ENCODE data around the gene DNAH10. TPM values are rescaled to one million over a fixed set of nuclear protein-coding genes. Genes with fewer than 3 reads are reported as not detected.

The DNAH10 gene
- not detected for total RNA-seq

DNA sequence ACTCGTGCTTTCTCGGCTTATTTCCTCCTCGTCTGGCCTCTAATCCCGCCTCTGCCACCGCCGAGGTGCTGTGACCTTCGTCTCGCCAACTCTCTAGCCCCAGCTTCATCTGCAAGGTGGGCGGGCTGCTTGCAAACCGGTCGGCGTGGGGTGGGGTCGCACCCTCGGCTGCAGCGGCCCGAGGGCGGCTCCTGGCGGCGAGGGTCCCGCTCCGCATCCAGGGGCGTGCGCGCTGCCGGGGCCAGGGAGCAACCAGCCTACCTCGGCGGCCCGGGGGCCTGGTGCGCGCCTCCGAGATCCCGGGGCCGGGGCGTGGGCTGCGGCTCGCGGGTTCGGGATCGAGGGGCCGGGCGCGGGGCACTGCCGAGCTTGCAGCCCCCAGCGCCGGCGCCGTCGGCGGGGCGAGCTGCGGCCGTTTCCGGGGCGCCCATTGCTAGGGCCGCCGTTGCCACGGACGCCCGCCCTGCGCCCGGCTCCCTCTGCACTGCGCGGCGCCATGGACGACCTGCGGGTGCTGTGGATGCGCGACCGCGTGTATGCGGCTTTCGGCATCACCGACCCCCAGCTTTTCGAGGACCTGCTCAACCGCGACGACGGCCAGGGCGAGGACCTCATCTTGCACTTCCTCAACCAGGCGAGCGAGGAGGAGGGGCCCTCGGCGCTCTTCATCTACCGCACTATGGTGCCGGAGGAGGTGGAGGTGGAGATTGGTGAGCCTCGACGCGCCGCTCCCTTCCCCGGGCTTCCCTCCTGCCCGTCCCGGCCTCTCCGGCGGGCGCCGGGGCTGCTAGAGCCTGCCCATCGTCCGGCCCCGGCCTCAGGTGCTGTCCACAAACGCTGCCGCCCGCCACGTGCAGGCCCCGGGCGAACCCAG, at the start of gene DNAH10:
Gene DNAH10 (plus strand): TSS at position 461 of the 874 bp plus-strand sequence. CDS start 36 bp downstream, at position 497.
- DNase-seq (ENCODE audit: low spot score in 2 of 2), result peak in 1 of 2 donors; percentile 56
- H3K36me3 ChIP-seq, result no peaks in the 10 kb centered on the region
- H3K4me3 ChIP-seq, result peak within 1 kb of the TSS; percentile 57 to 64
- H3K27me3 ChIP-seq, result no peaks in the 10 kb centered on the region
- intact Hi-C loops (cut with DNase I), result no loop called here
- H3K9me3 ChIP-seq, result no peaks in the 10 kb centered on the region
- TF ChIP-seq CTCF (IDR thresholded peaks at IDR 0.05), result no peak
- H3K4me1 ChIP-seq, result peaks cover 3 to 22% of the 10 kb centered on the region in 2 donors
- no peak within 1 kb of the TSS for H3K27ac ChIP-seq

- Histone ChIP-seq H3K4me3 (peak overlapping the region; percentile 95 to 96), H3K36me3 (no peaks in the 10 kb centered on the region), H3K27ac (peak overlapping the region; percentile 45 to 70), H3K27me3 (no peaks in the 10 kb centered on the region), H3K9me3 (no peaks in the 10 kb centered on the region), H3K4me1 (peaks cover 0 to 16% of the 10 kb centered on the region in 2 donors)
- peak in 1 of 2 donors; percentile 56 for DNase-seq (ENCODE audit: low spot score in 2 of 2)
- TF ChIP-seq CTCF (IDR thresholded peaks at IDR 0.05), result no peak
- intact Hi-C loops (cut with DNase I), result loop anchor here (2.0 to 5.0 kb wide), 3 partner anchors 41 to 260 kb away; partner anchors contain the start of genes CCDC92, TCTN2 and ZNF664
Measured at GRCh38 chr12:123712780-123713319, 49.3 kb upstream of the DNAH10 start.

GRCh38 chr12:123713398-123713797, 48.7 kb upstream of the DNAH10 start:
- Histone ChIP-seq H3K4me1 (peaks cover 0 to 16% of the 10 kb centered on the region in 2 donors), H3K36me3 (no peaks in the 10 kb centered on the region), H3K9me3 (no peaks in the 10 kb centered on the region), H3K4me3 (peak overlapping the region; percentile 95 to 96), H3K27me3 (no peaks in the 10 kb centered on the region), H3K27ac (no peak overlapping the region)
- DNase-seq (ENCODE audit: low spot score in 2 of 2), result peak in 1 of 2 donors; percentile 39
- TF ChIP-seq CTCF (IDR thresholded peaks at IDR 0.05), result no peak
- intact Hi-C loops (cut with DNase I), result loop anchor here (2.0 to 5.0 kb wide), 3 partner anchors 41 to 259 kb away; partner anchors contain the start of genes CCDC92, TCTN2 and ZNF664

- DNase-seq (ENCODE audit: low spot score in 2 of 2), result peak in 1 of 2 donors; percentile 18
- TF ChIP-seq CTCF (IDR thresholded peaks at IDR 0.05), result no peak
- Histone ChIP-seq H3K4me1 (peaks cover 0 to 16% of the 10 kb centered on the region in 2 donors), H3K27ac (no peak overlapping the region), H3K36me3 (peaks cover 0 to 3% of the 10 kb centered on the region in 2 donors), H3K4me3 (peak overlapping the region in 1 of 2 donors; percentile 96), H3K27me3 (no peaks in the 10 kb centered on the region), H3K9me3 (no peaks in the 10 kb centered on the region)
- intact Hi-C loops (cut with DNase I), result loop anchor here (2.0 to 5.0 kb wide), 3 partner anchors 42 to 259 kb away; partner anchors contain the start of genes CCDC92, TCTN2 and ZNF664
Measured at GRCh38 chr12:123713823-123714585, 48.1 kb upstream of the DNAH10 start.

- Histone ChIP-seq H3K27me3 (no peaks in the 10 kb centered on the region), H3K27ac (no peak overlapping the region), H3K4me3 (no peak overlapping the region), H3K4me1 (peaks cover 0 to 16% of the 10 kb centered on the region in 2 donors), H3K9me3 (no peaks in the 10 kb centered on the region), H3K36me3 (peaks cover 0 to 15% of the 10 kb centered on the region in 2 donors)
- intact Hi-C loops (cut with DNase I), result no loop called here
- no peak for DNase-seq (ENCODE audit: low spot score in 2 of 2)
- no peak for TF ChIP-seq CTCF (IDR thresholded peaks at IDR 0.05)
Measured at GRCh38 chr12:123715195-123715594, 46.9 kb upstream of the DNAH10 start.
